Measurements from ENCODE around the gene ANTXR2.

ANTXR2 gene

GRCh38 chr4:79949178-79949577 lies 123.9 kb downstream of the ANTXR2 start:
- in situ Hi-C loops (cut with HindIII; ENCODE audit: low sequenced_read_pairs), result no loop called here
- no peak for DNase-seq (ENCODE audit: low read depth, low spot score)
- TF ChIP-seq CTCF (IDR thresholded peaks at IDR 0.05; ENCODE audit: low read depth, low read length), result no peak
- H3K4me3 ChIP-seq (ENCODE audit: low read depth, low read length), result no peak overlapping the region

- DNase-seq (ENCODE audit: low read depth, low spot score), result no peak
- TF ChIP-seq CTCF (IDR thresholded peaks at IDR 0.05; ENCODE audit: low read depth, low read length), result no peak
- in situ Hi-C loops (cut with HindIII; ENCODE audit: low sequenced_read_pairs), result no loop called here
Observed at GRCh38 chr4:79948739-79949138, 124.3 kb downstream of the ANTXR2 start.

GRCh38 chr4:79948261-79948660 lies 124.8 kb downstream of the ANTXR2 start:
- in situ Hi-C loops (cut with HindIII; ENCODE audit: low sequenced_read_pairs), result no loop called here
- TF ChIP-seq CTCF (IDR thresholded peaks at IDR 0.05; ENCODE audit: low read depth, low read length), result no peak
- DNase-seq (ENCODE audit: low read depth, low spot score), result no peak
- no peak overlapping the region for H3K4me3 ChIP-seq (ENCODE audit: low read depth, low read length)

More at GRCh38 chr4:79948739-79949138, 124.3 kb downstream of the ANTXR2 start:
- no peak overlapping the region for H3K4me3 ChIP-seq (ENCODE audit: low read depth, low read length)

- in situ Hi-C loops (cut with HindIII; ENCODE audit: low sequenced_read_pairs), result no loop called here
- no peak for DNase-seq (ENCODE audit: low read depth, low spot score)
- no peak overlapping the region for H3K4me3 ChIP-seq (ENCODE audit: low read depth, low read length)
- TF ChIP-seq CTCF (IDR thresholded peaks at IDR 0.05; ENCODE audit: low read depth, low read length), result no peak
Observed at GRCh38 chr4:79947386-79947785, 125.6 kb downstream of the ANTXR2 start.

- DNase-seq (ENCODE audit: low read depth, low spot score), result no peak
- no peak for TF ChIP-seq CTCF (IDR thresholded peaks at IDR 0.05; ENCODE audit: low read depth, low read length)
- in situ Hi-C loops (cut with HindIII; ENCODE audit: low sequenced_read_pairs), result no loop called here
- no peak overlapping the region for H3K4me3 ChIP-seq (ENCODE audit: low read depth, low read length)
Observed at GRCh38 chr4:79935274-79935673, 137.8 kb downstream of the ANTXR2 start.

GRCh38 chr4:79934660-79935059 lies 138.4 kb downstream of the ANTXR2 start:
- no peak for TF ChIP-seq CTCF (IDR thresholded peaks at IDR 0.05; ENCODE audit: low read depth, low read length)
- in situ Hi-C loops (cut with HindIII; ENCODE audit: low sequenced_read_pairs), result no loop called here
- no peak overlapping the region for H3K4me3 ChIP-seq (ENCODE audit: low read depth, low read length)
- DNase-seq (ENCODE audit: low read depth, low spot score), result no peak

GRCh38 chr4:79927931-79928330 lies 145.1 kb downstream of the ANTXR2 start:
- H3K4me3 ChIP-seq (ENCODE audit: low read depth, low read length), result no peak overlapping the region
- in situ Hi-C loops (cut with HindIII; ENCODE audit: low sequenced_read_pairs), result no loop called here
- no peak for DNase-seq (ENCODE audit: low read depth, low spot score)
- no peak for TF ChIP-seq CTCF (IDR thresholded peaks at IDR 0.05; ENCODE audit: low read depth, low read length)

All from astrocyte of the spinal cord (primary cell).